ENCODE measurements around the gene CERT1. TPM values are rescaled to one million over a fixed set of nuclear protein-coding genes. Genes with fewer than 3 reads are reported as not detected.

CERT1 gene
- total and polyA plus RNA-seq, 2 donors from 2014 or later = 14.5 to 50.1 TPM

GRCh38 chr5:75532190-75532589 lies 20.8 kb upstream of the CERT1 start:
- no peaks in the 10 kb centered on the region for H3K36me3 ChIP-seq (ENCODE audit: control insufficient read depth in 2 of 3, insufficient read depth in 3 of 3, low read length in 3 of 3)
- H3K27me3 ChIP-seq (ENCODE audit: control insufficient read depth, insufficient read depth, low read length) = no peaks in the 10 kb centered on the region
- H3K9me3 ChIP-seq (ENCODE audit: control insufficient read depth in 2 of 3, insufficient read depth in 1 of 3, low read length in 3 of 3) = peaks cover 0 to 11% (median 3%) of the 10 kb centered on the region in 3 donors
- no peak overlapping the region for H3K4me3 ChIP-seq (ENCODE audit: low read length in 3 of 3)
- TF ChIP-seq CTCF (IDR thresholded peaks at IDR 0.05; ENCODE audit: borderline replicate concordance, extremely low read depth, insufficient read depth) = no peak
- no peak overlapping the region for H3K27ac ChIP-seq (ENCODE audit: low read depth in 2 of 2, low read length in 2 of 2)
- FAIRE-seq (no peak), DNase-seq (no peak)
- H3K4me1 ChIP-seq (ENCODE audit: control insufficient read depth in 2 of 3, insufficient read depth in 2 of 3, low read depth in 1 of 3, low read length in 3 of 3) = peaks cover 0 to 7% (median 0%) of the 10 kb centered on the region in 3 donors
- no peak overlapping the region for H3K9ac ChIP-seq (ENCODE audit: low read length in 3 of 3)
- intact Hi-C loops (cut with DNase I) = no loop called here

DNA sequence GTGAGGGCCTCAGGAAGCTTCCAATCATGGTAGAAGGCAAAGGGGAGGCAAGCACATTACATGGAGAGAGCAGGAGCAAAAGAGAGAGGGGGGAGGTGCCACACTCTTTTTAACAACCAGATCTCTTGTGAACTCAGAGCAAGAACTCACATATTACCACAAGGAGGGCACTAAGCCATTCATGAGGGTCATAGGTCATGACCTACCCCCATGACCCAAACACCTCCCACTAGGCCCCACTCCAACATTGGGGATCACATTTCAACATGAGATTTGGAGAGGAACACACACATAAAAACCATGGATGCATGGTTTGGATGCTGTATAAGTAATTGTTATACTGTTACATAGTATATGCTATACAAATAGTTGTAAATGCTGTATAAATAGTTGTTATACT lies 17.8 kb upstream of the CERT1 start:
- H3K4me3 ChIP-seq (ENCODE audit: low read length in 3 of 3) = no peak overlapping the region
- TF ChIP-seq CTCF (IDR thresholded peaks at IDR 0.05; ENCODE audit: borderline replicate concordance, extremely low read depth, insufficient read depth) = no peak
- H3K9ac ChIP-seq (ENCODE audit: low read length in 3 of 3) = no peak overlapping the region
- no peaks in the 10 kb centered on the region for H3K36me3 ChIP-seq (ENCODE audit: control insufficient read depth in 2 of 3, insufficient read depth in 3 of 3, low read length in 3 of 3)
- H3K27ac ChIP-seq (ENCODE audit: low read depth in 2 of 2, low read length in 2 of 2) = no peak overlapping the region
- DNase-seq (no peak), FAIRE-seq (no peak)
- no peaks in the 10 kb centered on the region for H3K9me3 ChIP-seq (ENCODE audit: control insufficient read depth in 2 of 3, insufficient read depth in 1 of 3, low read length in 3 of 3)
- H3K4me1 ChIP-seq (ENCODE audit: control insufficient read depth in 2 of 3, insufficient read depth in 2 of 3, low read depth in 1 of 3, low read length in 3 of 3) = no peaks in the 10 kb centered on the region
- H3K27me3 ChIP-seq (ENCODE audit: control insufficient read depth, insufficient read depth, low read length) = no peaks in the 10 kb centered on the region
- intact Hi-C loops (cut with DNase I) = no loop called here

- no peak for FAIRE-seq
- H3K9me3 ChIP-seq (ENCODE audit: control insufficient read depth in 2 of 3, insufficient read depth in 1 of 3, low read length in 3 of 3) = peaks cover 0 to 10% (median 0%) of the 10 kb centered on the region in 3 donors
- H3K27ac ChIP-seq (ENCODE audit: low read depth in 2 of 2, low read length in 2 of 2) = no peak overlapping the region
- TF ChIP-seq CTCF (IDR thresholded peaks at IDR 0.05; ENCODE audit: borderline replicate concordance, extremely low read depth, insufficient read depth) = no peak
- no peak overlapping the region for H3K4me3 ChIP-seq (ENCODE audit: low read length in 3 of 3)
- no peaks in the 10 kb centered on the region for H3K4me1 ChIP-seq (ENCODE audit: control insufficient read depth in 2 of 3, insufficient read depth in 2 of 3, low read depth in 1 of 3, low read length in 3 of 3)
- intact Hi-C loops (cut with DNase I) = no loop called here
- H3K36me3 ChIP-seq (ENCODE audit: control insufficient read depth in 2 of 3, insufficient read depth in 3 of 3, low read length in 3 of 3) = no peaks in the 10 kb centered on the region
- no peak for DNase-seq
- H3K9ac ChIP-seq (ENCODE audit: low read length in 3 of 3) = no peak overlapping the region
- no peaks in the 10 kb centered on the region for H3K27me3 ChIP-seq (ENCODE audit: control insufficient read depth, insufficient read depth, low read length)
Measured at GRCh38 chr5:75526070-75526469, 14.6 kb upstream of the CERT1 start.

DNA sequence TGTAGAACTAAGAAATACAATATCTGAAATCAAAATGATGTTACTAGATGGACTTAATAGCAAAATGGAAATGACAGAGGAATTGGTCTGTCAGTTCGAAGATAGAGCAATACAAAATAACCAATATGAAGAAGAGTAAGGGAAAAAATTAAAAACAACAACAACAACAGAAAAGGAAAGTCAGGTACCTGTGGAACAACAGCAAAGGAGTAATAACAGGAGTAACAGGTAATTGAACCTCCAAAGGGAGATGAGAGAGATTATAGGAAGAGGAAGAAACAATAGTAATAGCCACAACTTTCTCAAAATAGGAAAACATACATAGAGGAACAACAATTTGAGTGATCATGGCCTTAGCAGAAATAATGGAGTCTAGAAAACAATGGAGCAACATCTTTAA lies 13.9 kb upstream of the CERT1 start:
- FAIRE-seq = no peak

More for the DNA sequence above, 13.9 kb upstream of the CERT1 start:
- TF ChIP-seq CTCF (IDR thresholded peaks at IDR 0.05; ENCODE audit: borderline replicate concordance, extremely low read depth, insufficient read depth) = no peak
- Histone ChIP-seq H3K27me3 (ENCODE audit: control insufficient read depth, insufficient read depth, low read length) (no peaks in the 10 kb centered on the region), H3K36me3 (ENCODE audit: control insufficient read depth in 2 of 3, insufficient read depth in 3 of 3, low read length in 3 of 3) (no peaks in the 10 kb centered on the region), H3K4me3 (ENCODE audit: low read length in 3 of 3) (no peak overlapping the region), H3K9me3 (ENCODE audit: control insufficient read depth in 2 of 3, insufficient read depth in 1 of 3, low read length in 3 of 3) (peaks cover 0 to 15% (median 0%) of the 10 kb centered on the region in 3 donors), H3K4me1 (ENCODE audit: control insufficient read depth in 2 of 3, insufficient read depth in 2 of 3, low read depth in 1 of 3, low read length in 3 of 3) (no peaks in the 10 kb centered on the region), H3K27ac (ENCODE audit: low read depth in 2 of 2, low read length in 2 of 2) (no peak overlapping the region), H3K9ac (ENCODE audit: low read length in 3 of 3) (no peak overlapping the region)
- no peak for DNase-seq
- intact Hi-C loops (cut with DNase I) = no loop called here

Measured in kidney (tissue), 14 donors.